HG03280 (cell line): ENCODE measurements around the gene IMMP2L.
"Not testable (repeated sequence)": the region's sequence is repeated elsewhere in the genome, so short reads cannot be mapped to it uniquely, and the experiment has no call there.

Experiments used
- ATAC-seq: cut with Tn5 transposase; IDR thresholded peaks from one replicate; pipeline ENCODE4 v1.9.1; 2021; ENCODE audit warnings: mild to moderate bottlenecking, moderate library complexity; ENCODE audit not compliant: unreplicated experiment

IMMP2L gene

DNA sequence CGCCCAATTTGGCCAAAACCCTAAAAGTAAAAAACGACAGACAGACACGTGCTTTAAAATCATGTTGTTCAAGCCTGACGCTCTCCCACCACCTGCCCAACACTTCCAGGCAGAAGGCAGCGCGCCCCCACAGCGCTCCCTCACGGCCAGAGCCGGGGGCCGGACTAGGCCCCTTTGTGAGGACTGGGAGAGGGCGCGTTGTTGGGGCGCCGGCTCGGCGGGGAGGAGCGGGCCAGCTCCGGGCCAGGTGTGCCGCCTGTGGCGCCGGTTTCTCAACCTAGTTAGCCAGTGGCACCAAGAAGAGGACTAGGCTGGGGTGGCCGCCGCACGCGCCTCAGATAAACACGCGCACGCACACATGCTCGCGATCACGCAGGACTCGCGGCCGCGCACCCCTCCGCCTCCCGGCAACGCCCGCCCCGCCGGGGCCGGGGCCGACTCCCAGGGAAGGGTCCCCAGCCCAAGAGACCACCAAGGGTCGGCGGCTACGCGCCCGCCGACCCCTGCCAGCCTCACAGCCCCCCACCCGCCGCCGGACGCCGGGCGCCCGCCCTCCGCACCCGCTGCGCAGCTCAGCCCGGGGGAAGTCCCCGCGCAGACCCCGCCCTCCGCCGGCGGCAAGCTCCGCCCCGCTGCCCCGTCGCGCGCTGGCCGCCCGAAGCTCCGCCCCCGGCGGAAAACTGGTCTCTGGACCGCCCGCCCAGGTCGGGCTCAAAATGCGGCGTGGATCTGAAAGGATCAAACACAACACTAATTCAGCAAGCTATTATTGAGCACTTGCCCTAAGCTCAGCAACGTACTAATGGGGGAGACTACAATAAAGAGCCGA is at the start of gene IMMP2L:
Gene IMMP2L (minus strand): TSS at position 589 of the 829 bp plus-strand sequence.
- peak; percentile 89 for ATAC-seq

GRCh38 chr7:111609483-111610254 is 47.4 kb upstream of the IMMP2L start:
- not testable (repeated sequence) for ATAC-seq

GRCh38 chr7:111607621-111608020 is 45.3 kb upstream of the IMMP2L start:
- no peak for ATAC-seq

GRCh38 chr7:111605246-111605645 is 43.0 kb upstream of the IMMP2L start:
- ATAC-seq: no peak

DNA sequence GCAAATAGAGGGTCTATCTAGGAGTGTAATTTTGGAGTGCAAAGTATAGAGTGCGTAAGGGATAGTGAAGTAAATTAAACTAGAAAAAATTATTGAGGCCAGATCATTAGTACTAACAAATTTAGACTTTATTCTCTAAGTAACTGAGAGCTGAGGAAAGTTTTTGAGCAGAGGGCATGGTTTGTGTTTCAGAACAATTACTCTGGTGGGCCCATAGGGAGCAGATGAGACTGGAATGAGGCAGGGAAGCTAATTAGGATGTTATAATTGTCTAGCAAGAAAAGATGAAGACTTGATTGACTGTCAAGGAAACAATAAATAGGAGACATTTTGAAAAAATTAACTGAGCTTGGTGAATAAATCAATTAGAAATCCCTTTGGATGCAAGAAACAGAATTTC is 37.8 kb upstream of the IMMP2L start:
- no peak for ATAC-seq

GRCh38 chr7:111595780-111596179 is 33.5 kb upstream of the IMMP2L start:
- ATAC-seq: no peak

DNA sequence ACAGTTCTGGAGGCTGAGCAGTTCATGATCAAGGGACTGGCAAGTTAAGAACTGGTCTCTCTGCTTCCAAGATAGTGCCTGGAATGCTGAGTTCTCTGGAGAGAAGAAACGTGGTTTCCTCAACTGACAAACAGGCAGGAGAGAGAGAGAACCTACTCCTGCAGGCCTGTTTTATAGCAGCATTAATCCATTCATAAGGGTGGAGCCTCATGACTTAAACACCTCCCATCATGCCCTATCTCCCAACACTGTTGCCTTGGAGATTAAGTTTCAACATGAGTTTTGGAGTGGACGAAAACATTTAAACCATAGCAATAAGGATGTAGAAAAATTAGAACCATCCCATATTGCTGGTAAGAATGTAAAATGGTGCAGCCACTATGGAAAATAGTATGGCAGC is 32.3 kb upstream of the IMMP2L start:
- ATAC-seq: no peak

GRCh38 chr7:111593343-111593742 is 31.1 kb upstream of the IMMP2L start:
- ATAC-seq: no peak

DNA sequence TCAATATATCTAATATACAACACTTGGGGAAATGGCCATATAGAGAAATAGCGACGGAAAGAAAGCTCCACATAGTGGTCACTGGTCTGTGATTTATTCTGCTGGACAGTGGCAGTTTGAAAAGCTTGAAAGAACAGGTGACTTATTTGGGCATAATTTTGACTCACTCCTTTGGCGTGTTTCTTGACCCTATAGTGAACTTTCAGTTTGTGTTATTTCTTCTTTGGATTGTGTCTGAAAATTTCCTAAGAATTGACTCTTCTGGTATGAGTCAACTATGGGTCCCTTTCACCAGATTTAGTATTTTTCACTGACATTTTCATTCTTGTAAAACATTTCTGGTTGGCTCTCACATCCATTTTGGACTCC is 25.8 kb upstream of the IMMP2L start:
- no peak for ATAC-seq

DNA sequence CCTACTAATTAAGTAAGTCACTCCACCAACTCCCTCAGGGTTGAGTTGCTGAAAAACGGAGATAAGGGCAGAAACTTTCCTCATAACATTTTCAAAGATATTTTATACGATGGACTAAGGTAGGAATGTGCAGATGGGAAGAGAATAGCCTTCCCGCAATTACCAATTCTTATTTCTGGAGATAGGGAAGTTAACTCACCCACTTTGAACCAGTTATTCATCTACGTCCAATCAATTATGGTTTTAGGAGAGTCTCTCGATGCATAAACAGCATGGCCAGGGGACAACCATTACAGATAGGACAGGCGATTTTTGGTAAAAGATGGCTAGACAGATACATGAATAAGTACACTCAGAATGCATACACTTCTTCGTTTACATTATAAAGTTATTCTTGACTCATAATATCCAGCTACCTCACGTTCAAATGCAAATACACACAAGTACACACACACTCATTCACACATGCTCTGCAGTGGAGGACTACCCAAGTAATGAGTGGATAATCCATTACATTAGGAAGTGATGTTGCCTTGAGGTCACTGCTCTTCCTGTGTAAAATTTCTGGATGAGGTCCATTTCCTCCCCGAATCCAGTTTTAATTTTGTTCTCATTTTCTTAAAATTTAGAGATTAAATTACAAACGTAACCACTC is 25.2 kb upstream of the IMMP2L start:
- no peak for ATAC-seq

DNA sequence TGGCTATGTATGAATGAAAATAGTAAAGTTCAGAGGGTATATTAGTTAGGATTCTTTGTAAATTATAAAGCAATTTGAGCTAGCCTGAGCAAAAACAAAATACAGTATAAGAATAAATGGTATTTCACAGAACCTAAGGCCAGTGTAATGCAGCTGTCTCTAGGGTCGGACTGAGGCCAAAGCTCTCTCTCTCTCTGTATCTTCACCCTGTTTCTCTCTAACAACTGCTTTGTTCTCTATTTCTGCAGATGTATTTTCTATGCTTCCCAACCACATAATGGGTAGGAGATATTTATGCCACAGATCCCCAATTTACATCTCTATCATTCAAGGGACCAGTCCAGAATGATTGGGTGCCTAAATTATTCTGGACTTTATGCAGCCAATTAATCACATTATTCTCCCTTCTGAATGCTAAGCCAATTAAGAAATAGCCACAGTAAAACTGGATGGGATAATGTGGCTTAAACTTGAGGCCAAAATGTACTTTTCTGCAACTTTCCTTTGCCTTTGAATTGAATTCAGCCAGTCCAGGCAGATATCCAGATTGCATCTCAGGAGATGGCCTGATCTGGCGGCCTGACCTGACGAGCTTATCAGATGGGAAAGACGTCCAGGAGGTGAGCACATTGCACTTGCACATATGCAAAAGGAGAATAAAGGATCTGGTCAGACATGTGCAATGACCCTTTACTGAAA is 24.6 kb upstream of the IMMP2L start:
- ATAC-seq: no peak

DNA sequence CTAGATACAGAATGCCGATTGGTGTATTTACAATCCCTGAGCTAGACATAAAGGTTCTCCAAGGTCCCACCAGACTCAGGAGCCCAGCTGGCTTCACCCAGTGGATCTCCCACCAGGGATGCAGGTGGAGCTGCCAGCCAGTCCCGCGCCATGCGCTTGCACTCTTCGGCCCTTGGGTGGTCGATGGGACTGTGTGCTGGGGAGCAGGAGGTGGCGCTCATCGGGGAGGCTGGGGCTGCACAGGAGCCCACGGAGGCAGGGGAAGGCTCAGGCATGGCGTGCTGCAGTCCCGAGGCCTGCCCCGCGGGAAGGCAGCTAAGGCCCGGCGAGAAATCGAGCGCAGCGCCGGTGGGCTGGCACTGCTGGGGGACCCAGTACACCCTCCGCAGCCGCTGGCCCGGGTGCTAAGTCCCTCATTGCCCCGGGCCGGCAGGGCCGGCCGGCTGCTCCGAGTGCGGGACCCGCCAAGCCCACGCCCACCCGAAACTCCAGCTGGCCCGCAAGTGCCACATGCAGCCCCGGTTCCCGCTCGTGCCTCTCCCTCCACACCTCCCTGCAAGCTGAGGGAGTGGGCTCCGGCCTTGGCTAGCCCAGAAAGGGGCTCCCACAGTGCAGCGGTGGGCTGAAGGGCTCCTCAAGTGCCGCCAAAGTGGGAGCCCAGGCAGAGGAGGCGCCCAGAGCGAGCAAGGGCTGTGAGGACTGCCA is 19.6 kb upstream of the IMMP2L start:
- not testable (repeated sequence) for ATAC-seq

- ATAC-seq: not testable (repeated sequence)
Observed at GRCh38 chr7:111581207-111581606, 18.9 kb upstream of the IMMP2L start.

- ATAC-seq: no peak
Observed at GRCh38 chr7:111578754-111579153, 16.5 kb upstream of the IMMP2L start.

DNA sequence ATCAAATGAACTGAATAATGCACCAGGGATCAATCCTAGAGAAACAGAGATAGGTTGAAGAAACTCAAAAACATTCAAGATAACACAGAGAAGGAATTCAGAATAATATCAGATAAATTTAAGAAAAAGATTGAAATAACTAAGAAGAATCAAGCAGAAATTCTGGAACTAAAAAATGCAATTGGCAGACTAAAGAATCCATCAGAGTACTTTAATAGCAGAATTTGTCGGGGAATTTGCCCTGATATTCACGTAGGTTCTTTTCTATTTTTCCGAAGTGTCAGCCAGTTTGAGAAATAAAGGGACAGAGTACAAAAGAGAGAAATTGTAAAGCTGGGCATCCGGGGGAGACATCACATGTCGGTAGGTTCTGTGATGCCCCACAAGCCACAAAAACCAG is 9.4 kb upstream of the IMMP2L start:
- ATAC-seq: no peak

DNA sequence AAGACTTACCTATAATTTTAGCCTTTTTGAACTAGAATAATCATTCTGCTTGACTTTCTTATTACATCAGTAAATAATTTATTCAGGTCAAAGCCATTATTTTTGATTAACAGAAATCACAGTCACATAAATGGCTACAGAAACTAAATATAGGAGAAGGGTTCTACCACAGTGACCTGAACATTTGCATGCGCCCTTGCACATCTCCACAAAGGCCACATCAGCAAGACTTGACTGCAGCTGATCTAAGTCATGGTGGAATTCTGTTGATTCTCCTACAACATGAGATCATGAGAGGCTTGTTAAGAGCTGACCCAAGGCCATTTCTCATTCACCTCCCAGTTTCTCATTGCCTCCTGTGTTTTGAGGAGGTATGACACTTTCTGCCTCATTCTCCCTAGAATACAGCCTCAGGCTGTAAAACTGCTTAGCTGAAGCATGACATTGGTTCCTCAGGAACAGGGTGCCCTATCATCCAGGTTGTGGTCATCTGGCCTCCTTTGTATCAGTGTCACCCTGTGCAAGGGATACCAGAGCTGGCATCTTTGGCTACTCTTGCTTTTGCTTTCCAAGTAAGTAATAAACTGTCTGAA is 6.7 kb upstream of the IMMP2L start:
- no peak for ATAC-seq

DNA sequence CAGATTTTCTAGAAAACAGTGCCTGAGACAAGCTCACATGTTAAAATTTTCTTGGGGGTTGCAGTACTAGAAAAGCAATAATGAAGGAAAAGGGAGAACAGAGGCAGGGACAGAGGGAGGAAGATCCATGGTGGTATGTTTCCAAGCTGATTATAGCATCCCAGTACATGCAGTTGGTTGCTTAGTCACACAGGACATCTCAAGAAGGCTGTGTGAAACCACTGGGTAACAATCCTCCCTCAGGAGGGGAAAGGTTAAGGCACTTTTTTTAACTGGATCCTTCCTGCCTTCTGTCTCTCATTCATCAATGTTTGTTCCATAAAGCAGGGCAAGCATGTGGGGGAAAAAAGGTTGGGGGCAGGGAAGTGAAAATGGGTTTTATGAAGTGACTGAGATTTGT is 6.1 kb upstream of the IMMP2L start:
- no peak for ATAC-seq

- no peak for ATAC-seq
Observed at GRCh38 chr7:111564078-111564477, 1.8 kb upstream of the IMMP2L start.

- ATAC-seq: no peak
Observed at GRCh38 chr7:111561654-111561903, 713 bp downstream of the IMMP2L start.
